Measurements from ENCODE around the gene SKA1.
A peak's percentile ranks its signal among the peaks of the same experiment; 100 is the strongest.

- TF ChIP-seq CTCF (conservative IDR thresholded peaks at IDR 0.05 in 1 of 2, IDR thresholded peaks at IDR 0.05 in 1 of 2; ENCODE audit: extremely low read depth in 1 of 2, insufficient read depth in 1 of 2, low read depth in 1 of 2, low read length in 2 of 2) = peak in 1 of 2 donors; percentile 6
- TF ChIP-seq EZH2 (IDR thresholded peaks at IDR 0.05; ENCODE audit: borderline replicate concordance, low read length) = no peak
Measured at GRCh38 chr18:50356036-50356945, 18.6 kb upstream of the SKA1 start.

All from mammary epithelial cell (primary cell).